GM23338 (cell line): Measurements from ENCODE around the gene HIPK1. TPM values are rescaled to one million over a fixed set of nuclear protein-coding genes. Genes with fewer than 3 reads are reported as not detected.

Experiments used
- ATAC-seq: fragments of 200-7000 bp; cut with Tn5 transposase; 3 replicates; pipeline ENCODE4 v1.9.1; 2020
- DNase-seq: peaks from one replicate; pipeline ENCODE4 v3.0.0-alpha.2; 2015; ENCODE audit warnings: low spot score
- H2AFZ ChIP-seq: fragments of 200-600 bp; sonication (generic); 2 replicates; pipeline ENCODE4 v1.8.0; 2016; ENCODE audit warnings: antibody characterized with exemption, mild to moderate bottlenecking, moderate library complexity
- H3F3A ChIP-seq: fragments of 200-600 bp; sonication (generic); replicated peaks from 2 replicates; pipeline ENCODE4 v1.8.0; 2017; ENCODE audit warnings: antibody characterized with exemption, mixed run types, low read depth
- H3K27ac ChIP-seq: fragments of 200-600 bp; sonication (generic); 2 replicates; pipeline ENCODE4 v1.6.1; 2016; ENCODE audit warnings: low read depth
- H3K27me3 ChIP-seq: fragments of 200-600 bp; sonication (generic); 2 replicates; pipeline ENCODE4 v1.8.0; 2016; ENCODE audit warnings: mild to moderate bottlenecking, mixed run types, moderate library complexity; ENCODE audit not compliant: insufficient read depth
- H3K36me3 ChIP-seq: fragments of 200-600 bp; sonication (generic); 2 replicates; pipeline ENCODE4 v1.8.0; 2016; ENCODE audit warnings: mild to moderate bottlenecking; ENCODE audit not compliant: insufficient read depth
- H3K4me1 ChIP-seq: fragments of 200-600 bp; sonication (generic); 2 replicates; pipeline ENCODE4 v1.8.0; 2016; ENCODE audit warnings: mild to moderate bottlenecking, moderate library complexity; ENCODE audit not compliant: insufficient read depth
- H3K4me2 ChIP-seq: fragments of 200-600 bp; sonication (generic); 2 replicates; pipeline ENCODE4 v1.7.1; 2017; ENCODE audit warnings: mixed run types
- H3K4me3 ChIP-seq: fragments of 200-600 bp; sonication (generic); 2 replicates; pipeline ENCODE4 v1.6.1; 2016; ENCODE audit warnings: mixed run types
- H3K79me2 ChIP-seq: fragments of 200-600 bp; sonication (generic); replicated peaks from 2 replicates; pipeline ENCODE4 v1.8.0; 2017; ENCODE audit warnings: mild to moderate bottlenecking; ENCODE audit not compliant: insufficient read depth
- H3K9me2 ChIP-seq: fragments of 200-600 bp; sonication (generic); 2 replicates; pipeline ENCODE4 v1.8.0; 2017; ENCODE audit not compliant: insufficient read depth
- H4K20me1 ChIP-seq: fragments of 200-600 bp; sonication (generic); replicated peaks from 2 replicates; pipeline ENCODE4 v1.8.0; 2017; ENCODE audit warnings: mild to moderate bottlenecking; ENCODE audit not compliant: insufficient read depth
- H3K27ac Mint-ChIP-seq: 2 replicates; pipeline ENCODE4 v1.8.0; 2020; ENCODE audit warnings: inconsistent platforms, mild to moderate bottlenecking, moderate library complexity, mixed read lengths
- H3K27me3 Mint-ChIP-seq: 3 replicates; pipeline ENCODE4 v1.8.0; 2022; ENCODE audit warnings: low read depth, mild to moderate bottlenecking, moderate library complexity, mixed read lengths, inconsistent platforms; ENCODE audit not compliant: insufficient read depth, poor library complexity
- H3K36me3 Mint-ChIP-seq: 3 replicates; pipeline ENCODE4 v1.8.0; 2021; ENCODE audit warnings: low read depth, mild to moderate bottlenecking, inconsistent platforms, moderate library complexity, mixed read lengths
- H3K4me1 Mint-ChIP-seq: 3 replicates; pipeline ENCODE4 v1.8.0; 2020; ENCODE audit warnings: mild to moderate bottlenecking, inconsistent platforms, mixed read lengths
- H3K4me3 Mint-ChIP-seq: 3 replicates; pipeline ENCODE4 v1.8.0; 2021; ENCODE audit warnings: moderate library complexity, mild to moderate bottlenecking, inconsistent platforms, mixed read lengths
- H3K9me3 Mint-ChIP-seq: 3 replicates; pipeline ENCODE4 v1.8.0; 2020; ENCODE audit warnings: moderate library complexity, mild to moderate bottlenecking, inconsistent platforms, mixed read lengths
- CREB1 ChIP-seq: fragments of 250-450 bp; sonication (Bioruptor Pico); IDR thresholded peaks from 2 replicates; pipeline ENCODE4 v1.5.0; 2020; ENCODE audit warnings: low read depth, mild to moderate bottlenecking, moderate library complexity
- EZH2 ChIP-seq: fragments of 200-600 bp; sonication (generic); IDR thresholded peaks from one replicate; pipeline ENCODE4 v1.8.0; 2017; ENCODE audit warnings: antibody characterized with exemption, mild to moderate bottlenecking, low read depth; ENCODE audit not compliant: unreplicated experiment
- EZH2phosphoT487 ChIP-seq: fragments of 200-600 bp; sonication (generic); IDR thresholded peaks from one replicate; pipeline ENCODE4 v1.8.1; 2018; ENCODE audit warnings: antibody characterized with exemption; ENCODE audit not compliant: unreplicated experiment
- JUNB ChIP-seq: IDR thresholded peaks from one replicate; pipeline ENCODE4 v1.6.1; 2016; ENCODE audit warnings: antibody characterized with exemption; ENCODE audit not compliant: unreplicated experiment
- NANOG ChIP-seq: IDR thresholded peaks from 2 replicates; pipeline ENCODE4 v1.6.1; 2016; ENCODE audit warnings: antibody characterized with exemption, borderline replicate concordance
- POLR2AphosphoS5 ChIP-seq: IDR thresholded peaks from 2 replicates; pipeline ENCODE4 v1.6.1; 2016; ENCODE audit warnings: antibody characterized with exemption, low read depth
- REST ChIP-seq: IDR thresholded peaks from one replicate; pipeline ENCODE4 v1.6.1; 2018; ENCODE audit warnings: antibody characterized with exemption; ENCODE audit not compliant: unreplicated experiment
- STAT1 ChIP-seq: IDR thresholded peaks from one replicate; pipeline ENCODE4 v1.6.1; 2016; ENCODE audit warnings: antibody characterized with exemption; ENCODE audit not compliant: unreplicated experiment
- ZNF114 ChIP-seq: fragments of 250-450 bp; sonication (Bioruptor Pico); IDR thresholded peaks from 2 replicates; pipeline ENCODE4 v1.5.0; 2020; ENCODE audit warnings: mild to moderate bottlenecking, moderate library complexity
- ZNF331 ChIP-seq: fragments of 250-450 bp; sonication (Bioruptor Pico); IDR thresholded peaks from 2 replicates; pipeline ENCODE4 v1.5.0; 2020; ENCODE audit warnings: low read depth, mild to moderate bottlenecking, moderate library complexity
- ZNF462 ChIP-seq: fragments of 250-450 bp; sonication (Bioruptor Pico); IDR thresholded peaks from 2 replicates; pipeline ENCODE4 v1.5.0; 2020; ENCODE audit warnings: mild to moderate bottlenecking, moderate library complexity
- polyA plus RNA-seq: library from polyadenylated mRNA; unstranded; fragments of >200 nt; fragmentation: Nextera tagmentation; extraction: Ambion mirVana; gene quantifications from 2 replicates; pipeline ENCODE4 v1.2.1, GENCODE V29; 2016
- total RNA-seq: library from RNA; depleted of rRNA; stranded (reverse); fragments of >200 nt; shearing (Covaris generic); gene quantifications from 2 replicates; pipeline ENCODE4 v1.2.3, GENCODE V29; 2014
- TF ChIP-seq, protein P1 (sequence below): IDR thresholded peaks from 2 replicates; pipeline ENCODE4 v1.6.1; 2016; ENCODE audit warnings: antibody characterized with exemption
- TF ChIP-seq, protein P2 (sequence below), 2 experiments: fragments of 200-600 bp in 1 of 2; sonication (generic) in 1 of 2; conservative IDR thresholded peaks; 2 replicates each; pipeline versions ENCODE4 v1.5.1 to v1.6.1; 2016 to 2017; ENCODE audit warnings: antibody characterized with exemption in 2 of 2, low read depth in 2 of 2, mild to moderate bottlenecking in 2 of 2, moderate library complexity in 1 of 2

The HIPK1 gene
- total and polyA plus RNA-seq, 2 experiments from 2014 or later, result 14.3 to 47.5 TPM

- no peaks in the 10 kb centered on the region for H4K20me1 ChIP-seq
- no peak overlapping the region for H2AFZ ChIP-seq
- no peak overlapping the region for H3K4me2 ChIP-seq
- Mint-ChIP-seq H3K4me1 (peaks cover 6% of the 10 kb centered on the region; the same call in 2 of the 3 replicates), H3K27me3 (no peaks in the 10 kb centered on the region), H3K27ac (no peak overlapping the region), H3K9me3 (no peaks in the 10 kb centered on the region), H3K36me3 (no peaks in the 10 kb centered on the region), H3K4me3 (no peak overlapping the region)
- H3K27me3 ChIP-seq, result no peaks in the 10 kb centered on the region
- TF ChIP-seq POLR2AphosphoS5 (no peak), JUNB (no peak), STAT1 (no peak), NANOG (no peak), ZNF114 (CRISPR knock-in tag) (no peak), EZH2 (no peak), CREB1 (no peak), EZH2phosphoT487 (no peak), ZNF331 (CRISPR knock-in tag) (no peak), REST (no peak), ZNF462 (CRISPR knock-in tag) (no peak)
- TF ChIP-seq, protein P1, sequence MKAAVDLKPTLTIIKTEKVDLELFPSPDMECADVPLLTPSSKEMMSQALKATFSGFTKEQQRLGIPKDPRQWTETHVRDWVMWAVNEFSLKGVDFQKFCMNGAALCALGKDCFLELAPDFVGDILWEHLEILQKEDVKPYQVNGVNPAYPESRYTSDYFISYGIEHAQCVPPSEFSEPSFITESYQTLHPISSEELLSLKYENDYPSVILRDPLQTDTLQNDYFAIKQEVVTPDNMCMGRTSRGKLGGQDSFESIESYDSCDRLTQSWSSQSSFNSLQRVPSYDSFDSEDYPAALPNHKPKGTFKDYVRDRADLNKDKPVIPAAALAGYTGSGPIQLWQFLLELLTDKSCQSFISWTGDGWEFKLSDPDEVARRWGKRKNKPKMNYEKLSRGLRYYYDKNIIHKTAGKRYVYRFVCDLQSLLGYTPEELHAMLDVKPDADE, result no peak
- TF ChIP-seq, protein P2, sequence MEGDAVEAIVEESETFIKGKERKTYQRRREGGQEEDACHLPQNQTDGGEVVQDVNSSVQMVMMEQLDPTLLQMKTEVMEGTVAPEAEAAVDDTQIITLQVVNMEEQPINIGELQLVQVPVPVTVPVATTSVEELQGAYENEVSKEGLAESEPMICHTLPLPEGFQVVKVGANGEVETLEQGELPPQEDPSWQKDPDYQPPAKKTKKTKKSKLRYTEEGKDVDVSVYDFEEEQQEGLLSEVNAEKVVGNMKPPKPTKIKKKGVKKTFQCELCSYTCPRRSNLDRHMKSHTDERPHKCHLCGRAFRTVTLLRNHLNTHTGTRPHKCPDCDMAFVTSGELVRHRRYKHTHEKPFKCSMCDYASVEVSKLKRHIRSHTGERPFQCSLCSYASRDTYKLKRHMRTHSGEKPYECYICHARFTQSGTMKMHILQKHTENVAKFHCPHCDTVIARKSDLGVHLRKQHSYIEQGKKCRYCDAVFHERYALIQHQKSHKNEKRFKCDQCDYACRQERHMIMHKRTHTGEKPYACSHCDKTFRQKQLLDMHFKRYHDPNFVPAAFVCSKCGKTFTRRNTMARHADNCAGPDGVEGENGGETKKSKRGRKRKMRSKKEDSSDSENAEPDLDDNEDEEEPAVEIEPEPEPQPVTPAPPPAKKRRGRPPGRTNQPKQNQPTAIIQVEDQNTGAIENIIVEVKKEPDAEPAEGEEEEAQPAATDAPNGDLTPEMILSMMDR (conservative IDR thresholded peaks at IDR 0.05; ENCODE audit: low read depth in 2 of 2), result no peak
- no peaks in the 10 kb centered on the region for H3K9me2 ChIP-seq
- no peaks in the 10 kb centered on the region for H3F3A ChIP-seq
- no peak overlapping the region for H3K27ac ChIP-seq
- no peaks in the 10 kb centered on the region for H3K79me2 ChIP-seq
- ATAC-seq (no peak), DNase-seq (no peak)
- no peak overlapping the region for H3K4me3 ChIP-seq
- peaks cover 11% of the 10 kb centered on the region; the same call in 1 of the 2 replicates for H3K4me1 ChIP-seq
- no peaks in the 10 kb centered on the region for H3K36me3 ChIP-seq
Observed at GRCh38 chr1:113881661-113882060, 47.5 kb upstream of the HIPK1 start.
